PC-3 (cell line): ENCODE measurements around the gene ANKS6. TPM values are rescaled to one million over a fixed set of nuclear protein-coding genes. Genes with fewer than 3 reads are reported as not detected.
A peak's percentile ranks its signal among the peaks of the same experiment; 100 is the strongest.

Source experiments
- ATAC-seq: fragments of 200-7000 bp; cut with Tn5 transposase; 2 replicates; pipeline ENCODE4 v1.9.1; 2020; ENCODE audit warnings: mild to moderate bottlenecking, moderate library complexity
- BruUV-seq: library from RNA; stranded (reverse); fragments of 400-500 nt; replicated peaks from 2 replicates; lab custom pipeline; 2021; lab: Mats Ljungman, UMichigan
- CTCF ChIA-PET: fragments of 300-600 bp; sonication (Branson Sonifier 250); formaldehyde crosslinking; loops from one replicate; lab custom pipeline; 2022; ENCODE audit warnings: antibody characterized with exemption; lab: Charles Lee
- POLR2A ChIA-PET: fragments of 300-600 bp; sonication (Branson Sonifier 250); formaldehyde crosslinking; loops from one replicate; lab custom pipeline; 2022; ENCODE audit warnings: antibody characterized with exemption; ENCODE audit not compliant: unreplicated experiment; lab: Charles Lee
- DNase-seq: peaks from one replicate; pipeline ENCODE4 v3.0.0-alpha.2; 2015
- H2AFZ ChIP-seq: fragments of 300-600 bp; sonication (generic); 2 replicates; pipeline ENCODE4 v1.6.0; 2016; ENCODE audit warnings: antibody characterized with exemption, low read length
- H3F3A ChIP-seq: fragments of 300-600 bp; sonication (generic); one replicate; pipeline ENCODE4 v1.6.0; 2017; ENCODE audit warnings: antibody characterized with exemption, low read length, control low read depth, mild to moderate bottlenecking; ENCODE audit not compliant: unreplicated experiment
- H3K27ac ChIP-seq: fragments of 300-600 bp; sonication (generic); 2 replicates; pipeline ENCODE4 v1.5.1; 2016; ENCODE audit warnings: mild to moderate bottlenecking, low read length
- H3K27me3 ChIP-seq: fragments of 300-600 bp; sonication (generic); 2 replicates; pipeline ENCODE4 v1.6.1; 2016; ENCODE audit warnings: low read length, mixed read lengths
- H3K36me3 ChIP-seq: fragments of 300-600 bp; sonication (generic); 2 replicates; pipeline ENCODE4 v1.6.1; 2016; ENCODE audit warnings: low read depth, mixed run types, low read length, mixed read lengths
- H3K4me1 ChIP-seq: fragments of 300-600 bp; sonication (generic); 2 replicates; pipeline ENCODE4 v1.5.1; 2016; ENCODE audit warnings: low read length; ENCODE audit not compliant: insufficient read depth
- H3K4me2 ChIP-seq: fragments of 300-600 bp; sonication (generic); 2 replicates; pipeline ENCODE4 v1.6.0; 2016; ENCODE audit warnings: low read length
- H3K4me3 ChIP-seq: fragments of 300-600 bp; sonication (generic); 2 replicates; pipeline ENCODE4 v1.5.1; 2016; ENCODE audit warnings: mild to moderate bottlenecking, low read length, mixed read lengths
- H3K79me2 ChIP-seq: fragments of 300-600 bp; sonication (generic); 2 replicates; pipeline ENCODE4 v1.6.1; 2017; ENCODE audit warnings: low read length, mixed read lengths
- H3K9ac ChIP-seq: fragments of 300-600 bp; sonication (generic); 2 replicates; pipeline ENCODE4 v1.6.0; 2016; ENCODE audit warnings: mild to moderate bottlenecking, low read length
- H3K9me2 ChIP-seq: fragments of 300-600 bp; sonication (generic); replicated peaks from 2 replicates; pipeline ENCODE4 v1.6.1; 2016; ENCODE audit warnings: mixed run types, low read length, mixed read lengths
- H3K9me3 ChIP-seq: fragments of 300-600 bp; sonication (generic); 2 replicates; pipeline ENCODE4 v1.6.1; 2016; ENCODE audit warnings: low read length, mixed read lengths
- H4K20me1 ChIP-seq: fragments of 300-600 bp; sonication (generic); 2 replicates; pipeline ENCODE4 v1.6.1; 2016; ENCODE audit warnings: low read length, mixed read lengths
- EZH2 ChIP-seq: fragments of 300-600 bp; sonication (generic); IDR thresholded peaks from one replicate; pipeline ENCODE4 v1.6.1; 2017; ENCODE audit warnings: antibody characterized with exemption, mild to moderate bottlenecking, low read length; ENCODE audit not compliant: unreplicated experiment
- EZH2phosphoT487 ChIP-seq: fragments of 300-600 bp; sonication (generic); IDR thresholded peaks from 2 replicates; pipeline ENCODE4 v1.6.1; 2018; ENCODE audit warnings: mild to moderate bottlenecking, antibody characterized with exemption, low read length, borderline replicate concordance
- intact Hi-C: fragments of 100-400 bp; cut with micrococcal nuclease; formaldehyde crosslinking; loops from 2 replicates; pipeline ENCODE4 v1.9.0; 2023
- total RNA-seq: library from RNA; depleted of rRNA; stranded (reverse); fragments of >200 nt; gene quantifications from 2 replicates; pipeline ENCODE4 v1.2.3, GENCODE V29; 2014
- TF ChIP-seq, protein P1 (sequence below): fragments of 300-600 bp; sonication (generic); conservative IDR thresholded peaks from 2 replicates; pipeline ENCODE4 v1.5.1; 2017; ENCODE audit warnings: antibody characterized with exemption, low read depth, mild to moderate bottlenecking, low read length

Gene ANKS6
- total RNA-seq, 1 experiment from 2014 or later, result 39.7 TPM

DNA sequence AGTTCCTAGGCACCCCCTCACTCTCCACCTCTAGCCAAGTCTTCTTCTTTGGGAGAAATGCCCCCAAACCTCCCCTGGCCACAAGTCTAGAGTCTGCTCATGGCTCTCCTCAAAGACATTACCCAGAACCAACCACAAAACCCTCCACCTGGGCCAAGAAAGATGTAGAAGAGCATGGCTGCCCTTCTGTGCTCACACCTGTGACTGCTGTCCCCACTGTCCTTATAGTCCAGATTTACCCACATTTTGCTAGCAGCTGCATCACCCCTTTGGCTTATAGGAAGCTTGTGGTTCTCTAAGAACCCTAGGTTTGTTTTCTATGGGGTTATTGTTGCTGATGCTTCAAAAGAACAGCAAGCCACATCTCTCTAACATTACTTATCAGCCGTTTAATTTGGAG lies 81.5 kb downstream of the ANKS6 start:
- no peak overlapping the region for H3K4me3 ChIP-seq
- no TSS peak for BruUV-seq
- CTCF ChIA-PET, result interaction anchor here (0.6 kb wide), 1 partner anchor 152 kb away, joined by 6 read pairs; no protein-coding TSS in a partner anchor

DNA sequence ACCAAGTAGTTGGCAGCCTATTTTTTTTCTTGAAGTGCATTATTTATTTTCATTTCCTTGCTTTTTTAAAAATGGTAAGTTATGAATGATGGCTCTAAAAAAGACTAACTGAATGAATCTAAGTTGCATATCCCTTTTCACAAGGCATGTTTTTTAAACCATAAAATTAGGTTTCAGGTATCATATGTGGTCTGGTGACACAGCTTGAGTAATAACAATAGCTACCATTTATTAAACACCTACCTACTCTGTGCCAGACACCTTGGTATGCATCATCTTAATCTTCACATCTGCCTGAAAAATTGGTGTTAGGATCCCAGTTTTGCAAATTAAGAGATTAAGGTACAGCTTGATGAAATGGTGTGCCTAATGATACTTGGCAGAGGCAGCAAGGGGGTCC lies 83.4 kb downstream of the ANKS6 start:
- no peak overlapping the region for H3K27ac ChIP-seq
- H3K4me1 ChIP-seq, result no peaks in the 10 kb centered on the region
- H4K20me1 ChIP-seq, result no peaks in the 10 kb centered on the region
- no peaks in the 10 kb centered on the region for H3K9me2 ChIP-seq
- TF ChIP-seq, protein P1, sequence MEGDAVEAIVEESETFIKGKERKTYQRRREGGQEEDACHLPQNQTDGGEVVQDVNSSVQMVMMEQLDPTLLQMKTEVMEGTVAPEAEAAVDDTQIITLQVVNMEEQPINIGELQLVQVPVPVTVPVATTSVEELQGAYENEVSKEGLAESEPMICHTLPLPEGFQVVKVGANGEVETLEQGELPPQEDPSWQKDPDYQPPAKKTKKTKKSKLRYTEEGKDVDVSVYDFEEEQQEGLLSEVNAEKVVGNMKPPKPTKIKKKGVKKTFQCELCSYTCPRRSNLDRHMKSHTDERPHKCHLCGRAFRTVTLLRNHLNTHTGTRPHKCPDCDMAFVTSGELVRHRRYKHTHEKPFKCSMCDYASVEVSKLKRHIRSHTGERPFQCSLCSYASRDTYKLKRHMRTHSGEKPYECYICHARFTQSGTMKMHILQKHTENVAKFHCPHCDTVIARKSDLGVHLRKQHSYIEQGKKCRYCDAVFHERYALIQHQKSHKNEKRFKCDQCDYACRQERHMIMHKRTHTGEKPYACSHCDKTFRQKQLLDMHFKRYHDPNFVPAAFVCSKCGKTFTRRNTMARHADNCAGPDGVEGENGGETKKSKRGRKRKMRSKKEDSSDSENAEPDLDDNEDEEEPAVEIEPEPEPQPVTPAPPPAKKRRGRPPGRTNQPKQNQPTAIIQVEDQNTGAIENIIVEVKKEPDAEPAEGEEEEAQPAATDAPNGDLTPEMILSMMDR, result no peak
- TF ChIP-seq EZH2phosphoT487 (no peak), EZH2 (no peak)
- no peaks in the 10 kb centered on the region for H3K79me2 ChIP-seq
- no peaks in the 10 kb centered on the region for H3F3A ChIP-seq
- ChIA-PET POLR2A (no interaction called here), CTCF (interaction anchor here (0.7 kb wide), 1 partner anchor 207 kb away, joined by 7 read pairs; no protein-coding TSS in a partner anchor)
- no peaks in the 10 kb centered on the region for H3K9me3 ChIP-seq
- DNase-seq (peak; percentile 4), ATAC-seq (no peak)
- H3K4me2 ChIP-seq, result no peak overlapping the region
- H3K4me3 ChIP-seq, result no peak overlapping the region
- no peaks in the 10 kb centered on the region for H3K36me3 ChIP-seq
- intact Hi-C loops, result no loop called here
- no peak overlapping the region for H2AFZ ChIP-seq
- no peak overlapping the region for H3K9ac ChIP-seq
- H3K27me3 ChIP-seq, result peaks cover 15% of the 10 kb centered on the region
- BruUV-seq, result no TSS peak

More for the DNA sequence above, 81.5 kb downstream of the ANKS6 start:
- Histone ChIP-seq H3K27ac (no peak overlapping the region), H3K9me2 (no peaks in the 10 kb centered on the region), H3K36me3 (no peaks in the 10 kb centered on the region), H3K4me1 (no peaks in the 10 kb centered on the region), H3K9me3 (no peaks in the 10 kb centered on the region), H3F3A (no peaks in the 10 kb centered on the region), H3K9ac (no peak overlapping the region), H3K27me3 (peaks cover 10% of the 10 kb centered on the region), H3K79me2 (no peaks in the 10 kb centered on the region), H2AFZ (no peak overlapping the region), H3K4me2 (no peak overlapping the region), H4K20me1 (no peaks in the 10 kb centered on the region)
- intact Hi-C loops, result no loop called here
- no peak for TF ChIP-seq EZH2
- TF ChIP-seq, protein P1, result no peak
- TF ChIP-seq EZH2phosphoT487, result no peak
- POLR2A ChIA-PET, result no interaction called here
- DNase-seq (no peak), ATAC-seq (no peak)
